Choroid plexus epithelial cell (primary cell): ENCODE results near the gene RIMKLB.
"Not testable (repeated sequence)": the region's sequence is repeated elsewhere in the genome, so short reads cannot be mapped to it uniquely, and the experiment has no call there.

Experiments used
- DNase-seq: peaks from one replicate; pipeline ENCODE4 v3.0.0-alpha.2; 2010; ENCODE audit warnings: low read depth
- H3K4me3 ChIP-seq: 2 replicates; pipeline ENCODE4 v1.5.1; 2011; ENCODE audit warnings: low read depth, mild to moderate bottlenecking, control low read depth, low read length, moderate library complexity
- TF ChIP-seq, protein P1 (sequence below): conservative IDR thresholded peaks from 2 replicates; pipeline ENCODE4 v1.5.1; 2011; ENCODE audit warnings: low read depth, mild to moderate bottlenecking, control low read depth, inconsistent platforms, low read length, moderate library complexity

The RIMKLB gene

GRCh38 chr12:8742501-8742900 lies 44.7 kb downstream of the RIMKLB start:
- no peak overlapping the region for H3K4me3 ChIP-seq
- TF ChIP-seq, protein P1, sequence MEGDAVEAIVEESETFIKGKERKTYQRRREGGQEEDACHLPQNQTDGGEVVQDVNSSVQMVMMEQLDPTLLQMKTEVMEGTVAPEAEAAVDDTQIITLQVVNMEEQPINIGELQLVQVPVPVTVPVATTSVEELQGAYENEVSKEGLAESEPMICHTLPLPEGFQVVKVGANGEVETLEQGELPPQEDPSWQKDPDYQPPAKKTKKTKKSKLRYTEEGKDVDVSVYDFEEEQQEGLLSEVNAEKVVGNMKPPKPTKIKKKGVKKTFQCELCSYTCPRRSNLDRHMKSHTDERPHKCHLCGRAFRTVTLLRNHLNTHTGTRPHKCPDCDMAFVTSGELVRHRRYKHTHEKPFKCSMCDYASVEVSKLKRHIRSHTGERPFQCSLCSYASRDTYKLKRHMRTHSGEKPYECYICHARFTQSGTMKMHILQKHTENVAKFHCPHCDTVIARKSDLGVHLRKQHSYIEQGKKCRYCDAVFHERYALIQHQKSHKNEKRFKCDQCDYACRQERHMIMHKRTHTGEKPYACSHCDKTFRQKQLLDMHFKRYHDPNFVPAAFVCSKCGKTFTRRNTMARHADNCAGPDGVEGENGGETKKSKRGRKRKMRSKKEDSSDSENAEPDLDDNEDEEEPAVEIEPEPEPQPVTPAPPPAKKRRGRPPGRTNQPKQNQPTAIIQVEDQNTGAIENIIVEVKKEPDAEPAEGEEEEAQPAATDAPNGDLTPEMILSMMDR: no peak
- DNase-seq: peak; percentile 47

DNA sequence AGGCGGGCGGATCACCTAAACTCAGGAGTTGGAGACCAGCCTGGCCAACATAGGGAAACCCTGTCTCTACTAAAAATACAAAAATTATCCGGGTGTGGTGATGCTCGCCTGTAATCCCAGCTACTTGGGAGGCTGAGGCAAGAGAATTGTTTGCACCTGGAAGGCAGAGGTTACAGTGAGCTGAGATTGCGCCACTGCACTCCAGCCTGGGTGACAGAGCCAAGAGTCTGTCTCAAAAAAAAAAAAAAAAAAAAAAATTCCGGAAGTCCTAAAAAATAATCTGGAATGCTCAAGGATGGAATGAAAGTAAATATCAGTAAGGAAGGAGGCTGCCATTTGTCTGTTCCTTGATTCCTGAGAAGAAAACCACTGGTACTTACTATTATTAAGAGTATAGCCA lies 45.3 kb downstream of the RIMKLB start:
- not testable (repeated sequence) for H3K4me3 ChIP-seq, DNase-seq

- DNase-seq: not testable (repeated sequence)
These were observed 47.8 kb downstream of the RIMKLB start for GRCh38 chr12:8745631-8746030.

DNA sequence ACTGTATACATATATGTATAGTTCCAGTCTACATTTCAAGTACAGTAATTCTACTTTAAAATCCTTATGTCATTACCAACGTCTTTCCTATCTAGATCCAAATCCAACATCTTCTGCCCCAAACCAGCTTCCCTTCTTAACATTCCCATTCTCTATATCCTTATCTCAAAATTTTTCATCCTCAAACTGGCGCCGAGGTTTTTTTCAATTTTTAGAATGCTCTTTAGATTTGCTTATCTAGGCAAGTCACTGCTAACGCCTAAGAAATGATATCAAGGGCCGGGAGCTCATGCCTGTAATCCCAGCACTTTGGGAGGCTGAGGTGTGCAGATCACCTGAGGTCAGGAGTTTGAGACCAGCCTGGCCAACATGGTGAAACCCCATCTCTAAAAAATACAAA lies 48.3 kb downstream of the RIMKLB start:
- H3K4me3 ChIP-seq: no peak overlapping the region
- no peak for DNase-seq

More at GRCh38 chr12:8745631-8746030, 47.8 kb downstream of the RIMKLB start:
- not testable (repeated sequence) for H3K4me3 ChIP-seq

DNA sequence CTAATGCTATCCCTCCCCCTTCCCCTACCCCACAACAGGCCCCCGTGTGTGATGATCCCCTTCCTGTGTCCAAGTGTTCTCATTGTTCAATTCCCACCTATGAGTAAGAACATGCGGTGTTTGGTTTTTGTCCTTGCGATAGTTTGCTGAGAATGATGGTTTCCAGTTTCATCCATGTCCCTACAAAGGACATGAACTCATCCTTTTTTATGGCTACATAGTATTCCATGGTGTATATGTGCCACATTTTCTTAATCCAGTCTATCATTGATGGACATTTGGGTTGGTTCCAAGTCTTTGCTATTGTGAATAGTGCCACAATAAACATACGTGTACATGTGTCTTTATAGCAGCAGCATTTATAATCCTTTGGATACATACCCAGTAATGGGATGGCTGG lies 62.3 kb downstream of the RIMKLB start:
- H3K4me3 ChIP-seq, DNase-seq: not testable (repeated sequence)

More for the DNA sequence above, 48.3 kb downstream of the RIMKLB start:
- TF ChIP-seq, protein P1: no peak

DNA sequence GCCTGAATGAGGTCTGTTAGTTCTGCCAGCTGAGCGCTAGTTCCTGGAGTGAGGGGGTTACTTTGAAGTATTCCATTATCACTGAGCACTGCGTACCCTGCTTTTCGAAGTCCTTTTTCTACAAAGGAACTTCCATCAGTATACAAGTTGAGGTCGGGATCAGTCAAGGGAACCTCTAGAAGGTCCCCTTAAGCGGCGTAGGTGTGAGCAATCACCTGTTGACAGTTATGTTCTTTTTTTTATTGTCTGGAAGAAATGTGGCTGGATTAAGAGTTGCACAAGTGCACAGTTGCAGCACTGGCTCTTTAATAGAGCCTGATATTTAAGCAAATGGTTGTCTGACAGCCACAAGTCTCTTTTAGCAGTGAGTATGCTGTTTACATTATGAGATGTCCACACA lies 64.9 kb downstream of the RIMKLB start:
- not testable (repeated sequence) for DNase-seq, H3K4me3 ChIP-seq

GRCh38 chr12:8766121-8766520 lies 68.3 kb downstream of the RIMKLB start:
- not testable (repeated sequence) for H3K4me3 ChIP-seq, DNase-seq

DNA sequence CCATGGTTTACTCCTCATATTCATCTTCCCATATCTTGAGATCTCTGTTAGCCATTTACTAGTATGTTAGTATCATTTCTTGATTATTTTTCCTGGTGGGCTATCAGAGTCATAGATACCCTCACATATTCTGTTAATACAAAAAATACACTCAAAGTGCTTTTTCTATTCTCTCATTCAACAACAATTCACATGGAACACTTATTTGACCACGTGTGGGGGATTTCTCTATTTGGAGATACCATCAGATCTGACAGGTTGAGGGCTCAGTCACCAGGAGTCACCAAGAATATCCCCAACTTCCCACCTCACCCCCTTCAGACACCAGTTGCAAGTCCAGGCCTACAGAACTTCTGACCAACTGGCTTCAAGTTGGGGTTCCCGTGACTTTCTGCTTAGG lies 72.7 kb downstream of the RIMKLB start:
- TF ChIP-seq, protein P1: no peak
- H3K4me3 ChIP-seq: no peak overlapping the region
- no peak for DNase-seq

DNA sequence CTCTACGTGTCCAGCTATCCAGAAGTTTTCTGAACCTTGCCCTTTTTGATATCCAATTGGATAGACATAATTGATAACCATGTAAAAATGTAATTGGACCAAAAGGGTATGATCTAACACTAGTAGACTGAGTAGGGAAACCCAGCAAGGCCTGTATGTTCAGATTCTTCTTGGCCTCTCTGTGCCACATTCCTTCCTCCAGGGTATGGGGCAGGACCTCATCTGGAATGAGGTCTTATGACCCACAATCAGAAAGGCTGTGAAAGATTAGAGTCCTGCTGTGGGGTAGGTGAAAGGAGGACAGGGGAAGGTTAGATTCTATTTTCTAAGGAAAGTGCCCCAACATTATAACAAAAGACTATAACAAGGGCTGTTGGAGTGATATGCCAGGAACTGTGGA lies 73.3 kb downstream of the RIMKLB start:
- no peak overlapping the region for H3K4me3 ChIP-seq
- DNase-seq: no peak
- TF ChIP-seq, protein P1: peak; percentile 14

DNA sequence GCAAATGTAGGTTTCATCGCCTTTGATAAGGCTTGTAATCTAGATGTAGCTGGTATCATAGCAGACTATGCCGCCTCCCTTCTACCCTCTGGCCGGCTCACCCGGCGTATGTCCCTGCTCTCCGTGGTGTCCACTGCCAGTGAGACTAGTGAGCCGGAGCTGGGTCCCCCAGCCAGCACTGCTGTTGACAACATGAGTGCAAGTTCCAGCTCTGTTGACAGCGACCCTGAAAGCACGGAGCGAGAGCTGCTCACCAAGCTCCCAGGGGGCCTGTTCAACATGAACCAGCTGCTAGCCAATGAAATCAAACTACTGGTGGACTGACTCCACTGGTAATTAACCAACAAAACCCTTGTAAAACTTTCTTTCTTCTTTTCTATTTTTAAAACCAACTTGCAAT lies 75.7 kb downstream of the RIMKLB start:
- TF ChIP-seq, protein P1: no peak
- no peak for DNase-seq
- no peak overlapping the region for H3K4me3 ChIP-seq
